Neural cell (in vitro differentiated cells): ENCODE data around the gene SFRP5.

Source experiments
- EP300 ChIP-seq: fragments of 450-650 bp; conservative IDR thresholded peaks from 2 replicates; pipeline ENCODE4 v1.6.1; 2014; ENCODE audit warnings: antibody characterized with exemption, mild to moderate bottlenecking, moderate library complexity; ENCODE audit not compliant: poor library complexity, severe bottlenecking
- EZH2 ChIP-seq: fragments of 200-600, 300-800 bp; shearing (Covaris generic), sonication (generic); IDR thresholded peaks from 2 replicates; pipeline ENCODE4 v1.6.1; 2014; ENCODE audit warnings: antibody characterized with exemption, low read length, borderline replicate concordance, mild to moderate bottlenecking; ENCODE audit not compliant: insufficient read depth, poor library complexity, severe bottlenecking
- MXI1 ChIP-seq: fragments of 450-650 bp; conservative IDR thresholded peaks from 2 replicates; pipeline ENCODE4 v1.6.1; 2014; ENCODE audit warnings: antibody characterized with exemption, mild to moderate bottlenecking; ENCODE audit not compliant: poor library complexity, severe bottlenecking
- POLR2AphosphoS5 ChIP-seq: IDR thresholded peaks from 2 replicates; pipeline ENCODE4 v1.6.1; 2012
- RAD21 ChIP-seq: fragments of 450-650 bp; conservative IDR thresholded peaks from 2 replicates; pipeline ENCODE4 v1.6.1; 2014; ENCODE audit warnings: antibody characterized with exemption, mild to moderate bottlenecking, moderate library complexity
- SMC3 ChIP-seq: fragments of 450-650 bp; conservative IDR thresholded peaks from 2 replicates; pipeline ENCODE4 v1.6.1; 2014; ENCODE audit warnings: antibody characterized with exemption, mild to moderate bottlenecking, moderate library complexity; ENCODE audit not compliant: poor library complexity
- TAF1 ChIP-seq: IDR thresholded peaks from 2 replicates; pipeline ENCODE4 v1.6.1; 2012; ENCODE audit warnings: low read depth
- TF ChIP-seq, protein P1 (sequence below): fragments of 450-650 bp; IDR thresholded peaks from 2 replicates; pipeline ENCODE4 v1.5.1; 2014; ENCODE audit warnings: antibody characterized with exemption, mild to moderate bottlenecking, moderate library complexity; ENCODE audit not compliant: poor library complexity, severe bottlenecking
- TF ChIP-seq, protein P2 (sequence below): IDR thresholded peaks from 2 replicates; pipeline ENCODE4 v1.6.1; 2012; ENCODE audit warnings: borderline replicate concordance

DNA sequence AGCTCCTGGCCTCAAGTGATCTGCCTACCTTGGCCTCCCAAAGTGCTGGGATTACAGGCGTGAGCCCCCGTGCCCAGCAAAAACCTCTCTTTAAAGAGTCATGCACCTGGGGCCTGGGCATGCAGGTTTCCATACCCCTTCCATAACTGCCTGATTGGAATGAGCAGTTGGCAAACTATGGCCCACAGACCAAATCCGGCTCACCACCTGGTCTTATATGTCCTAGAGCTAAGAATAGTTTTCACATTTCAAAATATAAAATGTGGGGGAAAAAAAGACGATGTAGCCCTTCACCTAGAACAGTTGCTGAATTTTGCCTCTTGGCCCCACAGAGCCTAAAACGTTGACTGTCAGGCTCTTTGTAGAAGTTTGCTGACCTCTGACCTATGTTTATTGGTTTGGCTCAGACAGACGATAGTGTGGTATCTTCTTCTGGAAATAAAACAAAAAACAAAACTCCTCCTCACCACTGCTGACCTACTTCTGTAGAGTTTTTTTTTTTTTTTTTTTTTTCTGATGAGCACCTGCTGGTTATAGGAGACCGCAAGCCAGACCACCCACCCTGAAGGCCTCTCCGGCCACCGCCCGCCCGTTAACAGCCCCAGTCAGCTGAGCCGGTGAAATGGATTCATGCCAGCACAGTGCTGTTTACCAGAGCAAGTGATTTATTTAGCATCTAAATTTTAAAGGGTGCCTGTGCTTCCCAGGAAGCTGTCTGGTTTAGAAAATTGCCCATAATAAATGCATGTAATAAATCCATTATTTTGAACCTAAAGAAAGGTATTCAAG is 33.5 kb upstream of the SFRP5 start:
- no peak for TF ChIP-seq RAD21
- TF ChIP-seq, protein P1, sequence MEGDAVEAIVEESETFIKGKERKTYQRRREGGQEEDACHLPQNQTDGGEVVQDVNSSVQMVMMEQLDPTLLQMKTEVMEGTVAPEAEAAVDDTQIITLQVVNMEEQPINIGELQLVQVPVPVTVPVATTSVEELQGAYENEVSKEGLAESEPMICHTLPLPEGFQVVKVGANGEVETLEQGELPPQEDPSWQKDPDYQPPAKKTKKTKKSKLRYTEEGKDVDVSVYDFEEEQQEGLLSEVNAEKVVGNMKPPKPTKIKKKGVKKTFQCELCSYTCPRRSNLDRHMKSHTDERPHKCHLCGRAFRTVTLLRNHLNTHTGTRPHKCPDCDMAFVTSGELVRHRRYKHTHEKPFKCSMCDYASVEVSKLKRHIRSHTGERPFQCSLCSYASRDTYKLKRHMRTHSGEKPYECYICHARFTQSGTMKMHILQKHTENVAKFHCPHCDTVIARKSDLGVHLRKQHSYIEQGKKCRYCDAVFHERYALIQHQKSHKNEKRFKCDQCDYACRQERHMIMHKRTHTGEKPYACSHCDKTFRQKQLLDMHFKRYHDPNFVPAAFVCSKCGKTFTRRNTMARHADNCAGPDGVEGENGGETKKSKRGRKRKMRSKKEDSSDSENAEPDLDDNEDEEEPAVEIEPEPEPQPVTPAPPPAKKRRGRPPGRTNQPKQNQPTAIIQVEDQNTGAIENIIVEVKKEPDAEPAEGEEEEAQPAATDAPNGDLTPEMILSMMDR = no peak
- TF ChIP-seq EZH2 = no peak
- no peak for TF ChIP-seq POLR2AphosphoS5
- TF ChIP-seq EP300 = no peak
- TF ChIP-seq, protein P2, sequence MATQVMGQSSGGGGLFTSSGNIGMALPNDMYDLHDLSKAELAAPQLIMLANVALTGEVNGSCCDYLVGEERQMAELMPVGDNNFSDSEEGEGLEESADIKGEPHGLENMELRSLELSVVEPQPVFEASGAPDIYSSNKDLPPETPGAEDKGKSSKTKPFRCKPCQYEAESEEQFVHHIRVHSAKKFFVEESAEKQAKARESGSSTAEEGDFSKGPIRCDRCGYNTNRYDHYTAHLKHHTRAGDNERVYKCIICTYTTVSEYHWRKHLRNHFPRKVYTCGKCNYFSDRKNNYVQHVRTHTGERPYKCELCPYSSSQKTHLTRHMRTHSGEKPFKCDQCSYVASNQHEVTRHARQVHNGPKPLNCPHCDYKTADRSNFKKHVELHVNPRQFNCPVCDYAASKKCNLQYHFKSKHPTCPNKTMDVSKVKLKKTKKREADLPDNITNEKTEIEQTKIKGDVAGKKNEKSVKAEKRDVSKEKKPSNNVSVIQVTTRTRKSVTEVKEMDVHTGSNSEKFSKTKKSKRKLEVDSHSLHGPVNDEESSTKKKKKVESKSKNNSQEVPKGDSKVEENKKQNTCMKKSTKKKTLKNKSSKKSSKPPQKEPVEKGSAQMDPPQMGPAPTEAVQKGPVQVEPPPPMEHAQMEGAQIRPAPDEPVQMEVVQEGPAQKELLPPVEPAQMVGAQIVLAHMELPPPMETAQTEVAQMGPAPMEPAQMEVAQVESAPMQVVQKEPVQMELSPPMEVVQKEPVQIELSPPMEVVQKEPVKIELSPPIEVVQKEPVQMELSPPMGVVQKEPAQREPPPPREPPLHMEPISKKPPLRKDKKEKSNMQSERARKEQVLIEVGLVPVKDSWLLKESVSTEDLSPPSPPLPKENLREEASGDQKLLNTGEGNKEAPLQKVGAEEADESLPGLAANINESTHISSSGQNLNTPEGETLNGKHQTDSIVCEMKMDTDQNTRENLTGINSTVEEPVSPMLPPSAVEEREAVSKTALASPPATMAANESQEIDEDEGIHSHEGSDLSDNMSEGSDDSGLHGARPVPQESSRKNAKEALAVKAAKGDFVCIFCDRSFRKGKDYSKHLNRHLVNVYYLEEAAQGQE = no peak
- no peak for TF ChIP-seq SMC3
- no peak for TF ChIP-seq MXI1
- no peak for TF ChIP-seq TAF1
